GM13977 (cell line): ENCODE data around the gene MAST4.

ENCODE experiments used
- DNase-seq: peaks from one replicate; pipeline ENCODE4 v3.0.0; 2012; ENCODE audit warnings: low spot score
- in situ Hi-C: fragments of 300-500 bp; cut with MboI; formaldehyde crosslinking; loops from one replicate; pipeline ENCODE4 v1.12.0; 2022; ENCODE audit warnings: low sequenced_read_pairs, low pct_unique_long_range_greater_than_20kb, mixed read lengths, inconsistent platforms; ENCODE audit not compliant: unreplicated experiment
- TF ChIP-seq, protein P1 (sequence below): IDR thresholded peaks from 2 replicates; pipeline ENCODE4 v1.5.1; 2012; ENCODE audit warnings: mild to moderate bottlenecking, control low read depth; ENCODE audit not compliant: insufficient read depth; ENCODE audit errors: extremely low read depth, missing control alignments

Gene MAST4

DNA sequence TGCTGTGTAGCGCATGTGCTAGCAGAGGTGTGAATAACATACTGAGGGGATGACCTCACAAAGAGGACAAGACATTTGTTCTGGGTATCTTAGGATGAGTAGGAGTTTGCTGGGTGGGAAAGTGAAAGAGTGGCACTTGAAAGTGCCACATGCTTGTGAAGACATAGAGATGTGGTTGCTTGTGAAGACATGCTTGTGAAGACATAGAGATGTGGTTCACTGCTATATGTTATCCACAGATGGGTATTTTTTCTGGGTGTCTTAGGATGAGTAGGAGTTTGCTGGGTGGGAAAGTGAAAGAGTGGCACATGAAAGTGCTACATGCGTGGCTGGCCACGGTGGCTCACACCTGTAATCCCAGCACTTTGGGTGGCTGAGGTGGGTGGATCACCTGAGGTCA is 63.6 kb downstream of the MAST4 start:
- DNase-seq = no peak
- TF ChIP-seq, protein P1, sequence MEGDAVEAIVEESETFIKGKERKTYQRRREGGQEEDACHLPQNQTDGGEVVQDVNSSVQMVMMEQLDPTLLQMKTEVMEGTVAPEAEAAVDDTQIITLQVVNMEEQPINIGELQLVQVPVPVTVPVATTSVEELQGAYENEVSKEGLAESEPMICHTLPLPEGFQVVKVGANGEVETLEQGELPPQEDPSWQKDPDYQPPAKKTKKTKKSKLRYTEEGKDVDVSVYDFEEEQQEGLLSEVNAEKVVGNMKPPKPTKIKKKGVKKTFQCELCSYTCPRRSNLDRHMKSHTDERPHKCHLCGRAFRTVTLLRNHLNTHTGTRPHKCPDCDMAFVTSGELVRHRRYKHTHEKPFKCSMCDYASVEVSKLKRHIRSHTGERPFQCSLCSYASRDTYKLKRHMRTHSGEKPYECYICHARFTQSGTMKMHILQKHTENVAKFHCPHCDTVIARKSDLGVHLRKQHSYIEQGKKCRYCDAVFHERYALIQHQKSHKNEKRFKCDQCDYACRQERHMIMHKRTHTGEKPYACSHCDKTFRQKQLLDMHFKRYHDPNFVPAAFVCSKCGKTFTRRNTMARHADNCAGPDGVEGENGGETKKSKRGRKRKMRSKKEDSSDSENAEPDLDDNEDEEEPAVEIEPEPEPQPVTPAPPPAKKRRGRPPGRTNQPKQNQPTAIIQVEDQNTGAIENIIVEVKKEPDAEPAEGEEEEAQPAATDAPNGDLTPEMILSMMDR = no peak
- in situ Hi-C loops = no loop called here

DNA sequence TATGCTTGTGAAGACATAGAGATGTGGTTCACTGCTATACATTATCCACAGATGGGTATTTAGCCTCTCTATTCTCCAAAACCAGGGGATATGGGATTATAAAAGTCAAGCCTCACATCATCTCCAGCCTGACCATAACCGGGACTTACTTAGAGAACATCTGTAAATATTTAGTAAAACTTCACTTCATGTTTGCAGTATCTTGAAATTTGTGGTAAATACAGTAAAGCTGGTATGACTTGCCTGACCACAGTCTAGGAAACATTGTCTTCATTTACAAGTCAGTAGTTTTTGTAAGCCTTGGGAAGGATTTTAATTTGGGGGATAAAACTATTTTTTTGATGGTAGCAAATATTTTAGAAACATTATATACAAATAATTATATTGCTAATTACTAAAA is 64.2 kb downstream of the MAST4 start:
- TF ChIP-seq, protein P1 = no peak
- DNase-seq = no peak
- in situ Hi-C loops = no loop called here

DNA sequence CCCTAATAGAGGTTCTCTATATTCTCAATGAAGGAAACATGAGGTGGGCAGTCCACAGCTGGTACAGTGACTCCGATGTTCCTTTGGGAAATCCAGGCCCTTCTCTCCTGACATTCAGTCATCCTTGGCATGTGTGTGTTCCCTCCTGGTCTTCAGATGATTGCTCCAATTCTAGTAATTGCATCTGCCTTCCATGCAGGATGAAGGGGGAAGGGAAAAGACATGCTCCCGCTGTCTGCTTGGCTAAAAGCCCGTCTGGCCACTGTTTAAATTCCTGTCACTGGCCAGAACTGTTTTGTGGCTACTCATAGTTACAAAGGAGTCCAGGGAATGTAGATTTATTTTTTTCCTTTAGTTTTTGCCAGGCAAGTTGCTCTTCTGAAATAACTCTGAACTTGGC is 65.0 kb downstream of the MAST4 start:
- in situ Hi-C loops = no loop called here
- TF ChIP-seq, protein P1 = no peak
- no peak for DNase-seq

DNA sequence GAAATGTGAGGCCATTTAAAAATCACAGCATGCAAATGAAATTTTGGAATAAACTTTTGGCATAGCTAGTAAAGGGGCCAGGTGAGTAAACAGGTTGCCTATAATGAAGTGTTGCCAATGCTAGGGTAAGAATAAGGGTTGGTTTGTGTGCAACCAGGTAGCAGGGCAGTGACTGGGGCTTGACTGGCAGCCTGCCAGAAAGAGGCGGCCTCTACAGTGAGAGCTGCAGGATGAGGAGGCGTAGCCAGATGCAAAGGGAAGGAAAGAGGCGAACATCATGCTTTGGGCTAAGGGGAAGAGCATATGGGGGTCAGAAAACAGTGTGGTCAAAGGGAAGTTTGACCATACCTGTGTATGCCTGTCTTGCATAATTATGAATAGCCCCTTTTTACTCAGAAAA is 70.6 kb downstream of the MAST4 start:
- no peak for DNase-seq
- in situ Hi-C loops = no loop called here
- TF ChIP-seq, protein P1 = no peak

DNA sequence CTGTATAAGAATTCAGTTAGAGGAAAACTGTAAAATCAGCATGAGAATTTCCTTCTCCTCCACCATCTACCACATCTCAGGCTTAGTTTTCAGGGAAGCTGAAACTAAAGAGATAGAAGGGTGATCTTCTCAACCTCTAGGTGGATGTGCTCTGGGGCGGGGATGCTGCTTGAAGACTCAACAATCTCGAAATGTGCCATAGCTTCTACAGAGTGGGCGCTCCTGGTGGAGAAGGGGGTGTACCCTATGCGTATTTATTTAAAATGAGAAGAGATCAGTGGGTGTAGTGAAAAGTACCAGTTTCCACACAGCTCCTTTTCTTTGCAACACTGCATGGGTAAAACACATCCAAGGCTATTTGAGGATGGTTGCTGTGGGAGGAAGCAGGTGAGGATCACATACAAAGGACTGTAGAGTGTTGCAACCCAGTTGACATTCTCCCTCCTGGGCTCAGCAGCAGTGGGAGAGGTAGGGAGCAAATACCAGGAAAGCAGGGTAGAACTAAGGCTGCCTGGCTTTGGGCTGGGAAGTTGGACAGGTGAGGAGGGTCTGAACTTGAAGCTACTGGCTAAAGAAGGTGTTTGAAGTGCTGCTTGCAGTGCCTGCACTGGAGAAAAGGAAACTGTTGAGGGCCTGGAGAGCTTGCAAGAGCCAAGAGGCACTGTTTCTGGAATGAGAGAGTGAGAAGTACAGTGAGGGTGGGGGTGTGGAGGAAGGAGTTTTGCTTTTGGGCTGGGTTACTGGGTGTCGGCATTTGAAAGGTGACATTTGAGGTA is 73.1 kb downstream of the MAST4 start:
- in situ Hi-C loops = no loop called here
- TF ChIP-seq, protein P1 = no peak
- DNase-seq = no peak

DNA sequence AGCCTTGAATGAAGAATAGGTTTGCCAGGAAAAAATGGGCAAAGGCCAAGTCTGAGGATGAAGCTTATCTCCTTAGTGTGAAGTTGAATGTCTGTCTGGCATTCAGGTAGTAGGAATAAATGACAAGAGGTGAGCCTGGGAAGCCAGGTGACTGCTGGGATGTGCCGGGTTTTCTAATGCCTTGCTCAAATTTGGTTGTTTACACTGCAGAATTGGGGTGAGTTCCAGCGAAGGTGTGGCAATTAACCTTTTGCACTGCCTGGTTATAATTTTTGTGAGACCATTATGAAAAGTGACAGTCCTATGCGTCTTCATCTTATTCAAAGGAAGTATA is 73.6 kb downstream of the MAST4 start:
- TF ChIP-seq, protein P1 = no peak
- in situ Hi-C loops = no loop called here
- DNase-seq = no peak
